Ureter (tissue), 1 donor: ENCODE results near the gene TAOK3. TPM values are rescaled to one million over a fixed set of nuclear protein-coding genes. Genes with fewer than 3 reads are reported as not detected.
"Not testable (repeated sequence)": the region's sequence is repeated elsewhere in the genome, so short reads cannot be mapped to it uniquely, and the experiment has no call there.

Source experiments
- DNase-seq: peaks from one replicate; pipeline ENCODE4 v3.0.0-alpha.2; 2020; ENCODE audit warnings: low spot score
- total RNA-seq: library from RNA; stranded (reverse); gene quantifications from one replicate; pipeline ENCODE4 v1.2.4, GENCODE V29; 2023
- donor health status: DM: yes; HTN: yes; CAD: no.

TAOK3 gene
- total RNA-seq, 1 donor from 2014 or later, result 57.5 TPM

- no peak for DNase-seq
Measured at GRCh38 chr12:118299791-118300460, 72.8 kb downstream of the TAOK3 start.

GRCh38 chr12:118297284-118297683 is 75.4 kb downstream of the TAOK3 start:
- no peak for DNase-seq

GRCh38 chr12:118292836-118293235 is 79.9 kb downstream of the TAOK3 start:
- no peak for DNase-seq

GRCh38 chr12:118290130-118290529 is 82.6 kb downstream of the TAOK3 start:
- no peak for DNase-seq

GRCh38 chr12:118288174-118288573 is 84.5 kb downstream of the TAOK3 start:
- no peak for DNase-seq

GRCh38 chr12:118287728-118288127 is 85.0 kb downstream of the TAOK3 start:
- DNase-seq, result no peak

- DNase-seq, result no peak
Measured at GRCh38 chr12:118282767-118283166, 89.9 kb downstream of the TAOK3 start.

GRCh38 chr12:118278288-118278687 is 94.4 kb downstream of the TAOK3 start:
- not testable (repeated sequence) for DNase-seq

GRCh38 chr12:118274066-118274465 is 98.6 kb downstream of the TAOK3 start:
- DNase-seq, result no peak

- DNase-seq, result no peak
Measured at GRCh38 chr12:118271770-118272417, 100.8 kb downstream of the TAOK3 start.

- no peak for DNase-seq
Measured at GRCh38 chr12:118271183-118271582, 101.5 kb downstream of the TAOK3 start.

- DNase-seq, result no peak
Measured at GRCh38 chr12:118269806-118270205, 102.9 kb downstream of the TAOK3 start.

- no peak for DNase-seq
Measured at GRCh38 chr12:118259079-118259478, 113.6 kb downstream of the TAOK3 start.

- no peak for DNase-seq
Measured at GRCh38 chr12:118256352-118256751, 116.4 kb downstream of the TAOK3 start.

GRCh38 chr12:118249547-118249946 is 123.2 kb downstream of the TAOK3 start:
- DNase-seq, result no peak

- not testable (repeated sequence) for DNase-seq
Measured at GRCh38 chr12:118245886-118246285, 126.8 kb downstream of the TAOK3 start.

- no peak for DNase-seq
Measured at GRCh38 chr12:118238888-118239287, 133.8 kb downstream of the TAOK3 start.

- no peak for DNase-seq
Measured at GRCh38 chr12:118237908-118238307, 134.8 kb downstream of the TAOK3 start.

GRCh38 chr12:118237052-118237665 is 135.5 kb downstream of the TAOK3 start:
- no peak for DNase-seq

- no peak for DNase-seq
Measured at GRCh38 chr12:118220702-118221101, 152.0 kb downstream of the TAOK3 start.

- DNase-seq, result no peak
Measured at GRCh38 chr12:118219772-118220171, 152.9 kb downstream of the TAOK3 start.

GRCh38 chr12:118219106-118219505 is 153.6 kb downstream of the TAOK3 start:
- DNase-seq, result no peak

- no peak for DNase-seq
Measured at GRCh38 chr12:118213452-118213851, 159.3 kb downstream of the TAOK3 start.
